Endothelial cell (in vitro differentiated cells): Measurements from ENCODE around the gene FOXN4. TPM values are rescaled to one million over a fixed set of nuclear protein-coding genes. Genes with fewer than 3 reads are reported as not detected.

Experiments used
- DNase-seq: peaks from one replicate; pipeline ENCODE4 v3.0.0; 2021; ENCODE audit warnings: low spot score
- H3K27ac Mint-ChIP-seq: one replicate; pipeline ENCODE4 v1.8.0; 2021; ENCODE audit warnings: mixed read lengths, inconsistent platforms; ENCODE audit not compliant: unreplicated experiment
- H3K27me3 Mint-ChIP-seq: one replicate; pipeline ENCODE4 v1.8.0; 2021; ENCODE audit warnings: mild to moderate bottlenecking, moderate library complexity, mixed read lengths, inconsistent platforms; ENCODE audit not compliant: unreplicated experiment
- H3K36me3 Mint-ChIP-seq: one replicate; pipeline ENCODE4 v1.8.0; 2021; ENCODE audit warnings: mild to moderate bottlenecking, low read depth, mixed read lengths, inconsistent platforms; ENCODE audit not compliant: unreplicated experiment
- H3K4me1 Mint-ChIP-seq: one replicate; pipeline ENCODE4 v1.8.0; 2021; ENCODE audit warnings: mild to moderate bottlenecking, mixed read lengths, inconsistent platforms; ENCODE audit not compliant: unreplicated experiment
- H3K4me3 Mint-ChIP-seq: one replicate; pipeline ENCODE4 v1.8.0; 2021; ENCODE audit warnings: mild to moderate bottlenecking, mixed read lengths, inconsistent platforms; ENCODE audit not compliant: unreplicated experiment
- H3K9me3 Mint-ChIP-seq: one replicate; pipeline ENCODE4 v1.8.0; 2021; ENCODE audit warnings: mixed read lengths, inconsistent platforms; ENCODE audit not compliant: unreplicated experiment
- total RNA-seq: library from RNA; stranded (reverse); fragmentation: NEBNext Ultra II Directional; extraction: Animal tissue kit (Norgen Biotek cat#: 25700); gene quantifications from one replicate; pipeline ENCODE4 v1.2.1, GENCODE V29; 2021; ENCODE audit not compliant: unreplicated experiment
- TF ChIP-seq, protein P1 (sequence below): fragments of 200-600 bp; sonication (generic); IDR thresholded peaks from one replicate; pipeline ENCODE4 v1.5.0; 2021; ENCODE audit warnings: antibody characterized with exemption; ENCODE audit not compliant: unreplicated experiment

Gene FOXN4
- total RNA-seq, 1 donor from 2014 or later = not detected

DNA sequence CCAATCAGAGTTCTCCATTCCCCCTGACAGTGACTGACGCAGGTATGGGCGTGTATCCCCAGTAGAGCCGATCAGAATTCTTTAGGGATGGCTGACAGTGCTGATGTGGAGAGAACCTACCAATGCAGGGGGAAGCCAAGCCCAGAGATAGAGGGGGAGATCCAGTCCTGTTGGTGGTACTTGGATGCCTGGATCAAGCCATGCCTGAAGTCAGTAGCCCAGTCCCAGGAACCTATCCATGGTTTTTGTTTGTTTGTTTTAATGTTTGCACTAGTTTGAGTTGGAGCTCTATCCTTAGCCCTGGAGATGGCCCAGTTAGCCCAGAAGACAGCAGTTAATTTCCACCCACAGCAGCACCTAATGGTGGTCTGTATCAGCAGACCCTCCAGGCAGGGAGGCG, 40.2 kb downstream of the FOXN4 start:
- Mint-ChIP-seq H3K4me3 (no peak overlapping the region), H3K27me3 (peaks cover 1% of the 10 kb centered on the region), H3K9me3 (no peaks in the 10 kb centered on the region), H3K27ac (no peak overlapping the region), H3K4me1 (no peaks in the 10 kb centered on the region), H3K36me3 (no peaks in the 10 kb centered on the region)
- DNase-seq = no peak
- TF ChIP-seq, protein P1, sequence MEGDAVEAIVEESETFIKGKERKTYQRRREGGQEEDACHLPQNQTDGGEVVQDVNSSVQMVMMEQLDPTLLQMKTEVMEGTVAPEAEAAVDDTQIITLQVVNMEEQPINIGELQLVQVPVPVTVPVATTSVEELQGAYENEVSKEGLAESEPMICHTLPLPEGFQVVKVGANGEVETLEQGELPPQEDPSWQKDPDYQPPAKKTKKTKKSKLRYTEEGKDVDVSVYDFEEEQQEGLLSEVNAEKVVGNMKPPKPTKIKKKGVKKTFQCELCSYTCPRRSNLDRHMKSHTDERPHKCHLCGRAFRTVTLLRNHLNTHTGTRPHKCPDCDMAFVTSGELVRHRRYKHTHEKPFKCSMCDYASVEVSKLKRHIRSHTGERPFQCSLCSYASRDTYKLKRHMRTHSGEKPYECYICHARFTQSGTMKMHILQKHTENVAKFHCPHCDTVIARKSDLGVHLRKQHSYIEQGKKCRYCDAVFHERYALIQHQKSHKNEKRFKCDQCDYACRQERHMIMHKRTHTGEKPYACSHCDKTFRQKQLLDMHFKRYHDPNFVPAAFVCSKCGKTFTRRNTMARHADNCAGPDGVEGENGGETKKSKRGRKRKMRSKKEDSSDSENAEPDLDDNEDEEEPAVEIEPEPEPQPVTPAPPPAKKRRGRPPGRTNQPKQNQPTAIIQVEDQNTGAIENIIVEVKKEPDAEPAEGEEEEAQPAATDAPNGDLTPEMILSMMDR = no peak

DNA sequence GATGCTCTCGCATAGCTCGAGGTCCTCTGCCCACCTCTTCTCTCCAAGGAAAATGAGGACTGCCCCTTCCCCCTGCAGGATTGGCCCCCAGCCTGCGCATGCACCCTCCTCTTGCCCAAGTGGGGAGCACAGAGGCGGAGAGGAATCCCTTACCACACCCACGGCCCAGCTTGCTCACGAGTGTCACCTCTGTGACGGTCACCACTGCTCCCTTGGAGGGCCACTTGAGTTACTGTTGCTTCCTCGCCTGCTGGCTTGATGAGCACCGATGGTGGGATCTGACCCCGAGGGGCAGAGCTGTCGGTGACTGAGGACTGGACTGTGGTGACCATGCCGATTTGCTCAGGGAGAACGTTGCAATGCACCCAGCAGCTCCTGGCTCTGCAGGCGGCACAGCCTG, 41.7 kb downstream of the FOXN4 start:
- TF ChIP-seq, protein P1 = no peak
- no peak for DNase-seq
- Mint-ChIP-seq H3K27me3 (peaks cover 1% of the 10 kb centered on the region), H3K36me3 (no peaks in the 10 kb centered on the region), H3K9me3 (no peaks in the 10 kb centered on the region), H3K4me1 (no peaks in the 10 kb centered on the region), H3K4me3 (no peak overlapping the region), H3K27ac (no peak overlapping the region)

DNA sequence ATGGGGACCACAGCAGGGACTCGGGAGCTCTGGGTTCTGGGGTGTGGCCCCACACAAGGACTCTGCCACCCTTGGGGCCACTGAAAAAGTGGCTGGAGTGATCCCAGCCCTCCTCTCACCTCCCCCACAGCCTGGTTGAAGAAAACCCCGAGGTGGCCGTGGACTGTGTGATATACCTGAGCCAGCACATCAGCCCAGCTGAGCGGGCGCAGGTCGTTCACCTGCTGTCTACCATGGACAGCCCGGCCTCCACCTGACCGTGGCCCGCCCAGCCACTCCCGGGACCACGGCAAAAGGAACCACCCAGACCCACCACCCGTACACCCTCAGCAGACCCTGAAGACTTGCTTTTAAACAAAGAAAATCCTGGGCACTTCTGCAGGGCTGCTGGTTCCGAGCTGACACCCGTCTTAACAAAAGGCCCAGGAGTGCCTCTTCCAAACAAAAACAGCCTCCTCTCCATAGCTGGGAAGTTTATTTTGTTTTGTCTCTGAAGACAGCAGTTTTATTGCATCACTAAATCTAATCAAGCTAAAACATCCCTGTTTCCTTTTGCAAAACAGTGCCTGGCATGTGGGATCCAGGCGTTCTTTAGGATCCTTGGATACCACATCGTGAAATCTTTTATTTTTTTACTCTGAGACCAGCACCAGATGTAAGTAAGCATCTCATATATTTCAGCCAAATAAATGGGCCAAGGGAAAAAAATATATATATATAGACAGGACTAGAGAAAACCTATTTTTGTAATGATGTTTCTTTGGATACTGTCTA, 42.8 kb downstream of the FOXN4 start:
- Mint-ChIP-seq H3K4me3 (no peak overlapping the region), H3K36me3 (no peaks in the 10 kb centered on the region), H3K27me3 (peaks cover 2% of the 10 kb centered on the region), H3K4me1 (no peaks in the 10 kb centered on the region), H3K9me3 (no peaks in the 10 kb centered on the region), H3K27ac (no peak overlapping the region)
- TF ChIP-seq, protein P1 = no peak
- DNase-seq = no peak

DNA sequence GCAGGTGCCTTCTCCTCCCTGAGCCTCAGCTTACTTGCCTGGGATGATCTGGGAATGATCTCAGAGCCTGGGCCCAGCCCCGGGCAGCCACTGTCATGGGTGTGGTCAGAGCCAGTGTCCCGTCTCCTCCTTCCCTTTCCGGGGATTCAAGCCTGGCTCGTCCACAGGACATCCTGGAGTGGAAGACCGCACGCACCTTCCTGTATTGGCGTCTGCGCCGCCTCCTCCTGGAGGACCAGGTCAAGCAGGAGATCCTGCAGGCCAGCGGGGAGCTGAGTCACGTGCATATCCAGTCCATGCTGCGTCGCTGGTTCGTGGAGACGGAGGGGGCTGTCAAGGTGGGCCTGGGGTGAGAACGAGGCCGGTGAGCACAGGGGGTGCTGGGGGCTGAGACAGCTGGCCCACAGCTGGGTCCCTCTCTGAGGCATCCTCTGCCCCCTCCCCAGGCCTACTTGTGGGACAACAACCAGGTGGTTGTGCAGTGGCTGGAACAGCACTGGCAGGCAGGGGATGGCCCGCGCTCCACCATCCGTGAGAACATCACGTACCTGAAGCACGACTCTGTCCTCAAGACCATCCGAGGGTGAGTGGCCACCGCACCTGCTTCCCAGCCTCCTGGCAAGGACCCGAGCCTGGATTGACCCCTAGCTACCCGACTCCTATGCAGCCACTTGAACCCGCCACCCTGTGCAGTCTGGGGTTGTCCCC, 44.0 kb downstream of the FOXN4 start:
- TF ChIP-seq, protein P1 = no peak
- Mint-ChIP-seq H3K36me3 (no peaks in the 10 kb centered on the region), H3K9me3 (no peaks in the 10 kb centered on the region), H3K4me1 (no peaks in the 10 kb centered on the region), H3K27ac (peak overlapping the region; percentile 64), H3K27me3 (peaks cover 3% of the 10 kb centered on the region), H3K4me3 (no peak overlapping the region)
- peak; percentile 26 for DNase-seq
